Measurements from ENCODE around the gene PARD3.

The PARD3 gene

GRCh38 chr10:34644224-34644623 is 170.9 kb downstream of the PARD3 start:
- DNase-seq (ENCODE audit: low read depth): no peak
- TF ChIP-seq CTCF (IDR thresholded peaks at IDR 0.05; ENCODE audit: insufficient read depth, low read depth, low read length, missing control alignments): no peak
- no peak overlapping the region for H3K4me3 ChIP-seq (ENCODE audit: low read depth, low read length)

- no peak for TF ChIP-seq CTCF (IDR thresholded peaks at IDR 0.05; ENCODE audit: insufficient read depth, low read depth, low read length, missing control alignments)
- DNase-seq (ENCODE audit: low read depth): no peak
- H3K4me3 ChIP-seq (ENCODE audit: low read depth, low read length): no peak overlapping the region
Measured at GRCh38 chr10:34643620-34644019, 171.5 kb downstream of the PARD3 start.

GRCh38 chr10:34641913-34642558 is 173.1 kb downstream of the PARD3 start:
- DNase-seq (ENCODE audit: low read depth): no peak
- no peak overlapping the region for H3K4me3 ChIP-seq (ENCODE audit: low read depth, low read length)
- TF ChIP-seq CTCF (IDR thresholded peaks at IDR 0.05; ENCODE audit: insufficient read depth, low read depth, low read length, missing control alignments): no peak

- no peak overlapping the region for H3K4me3 ChIP-seq (ENCODE audit: low read depth, low read length)
- DNase-seq (ENCODE audit: low read depth): no peak
- no peak for TF ChIP-seq CTCF (IDR thresholded peaks at IDR 0.05; ENCODE audit: insufficient read depth, low read depth, low read length, missing control alignments)
Measured at GRCh38 chr10:34641147-34641912, 173.8 kb downstream of the PARD3 start.

- H3K4me3 ChIP-seq (ENCODE audit: low read depth, low read length): no peak overlapping the region
- DNase-seq (ENCODE audit: low read depth): peak; percentile 83
- TF ChIP-seq CTCF (IDR thresholded peaks at IDR 0.05; ENCODE audit: insufficient read depth, low read depth, low read length, missing control alignments): peak; percentile 86
Measured at GRCh38 chr10:34638406-34639054, 176.6 kb downstream of the PARD3 start.

GRCh38 chr10:34637418-34637911 is 177.6 kb downstream of the PARD3 start:
- peak; percentile 79 for DNase-seq (ENCODE audit: low read depth)
- no peak overlapping the region for H3K4me3 ChIP-seq (ENCODE audit: low read depth, low read length)
- TF ChIP-seq CTCF (IDR thresholded peaks at IDR 0.05; ENCODE audit: insufficient read depth, low read depth, low read length, missing control alignments): peak; percentile 96
